HG02938 (cell line): ENCODE measurements around the gene SHC1.
"Not testable (repeated sequence)": the region's sequence is repeated elsewhere in the genome, so short reads cannot be mapped to it uniquely, and the experiment has no call there.

ENCODE experiments used
- ATAC-seq: cut with Tn5 transposase; IDR thresholded peaks from one replicate; pipeline ENCODE4 v1.9.1; 2021; ENCODE audit warnings: mild to moderate bottlenecking, moderate library complexity; ENCODE audit not compliant: unreplicated experiment

SHC1 gene

GRCh38 chr1:154996966-154997701, 26.6 kb upstream of the SHC1 start:
- no peak for ATAC-seq

- ATAC-seq: not testable (repeated sequence)
These were observed 24.9 kb upstream of the SHC1 start for GRCh38 chr1:154995301-154995983.

GRCh38 chr1:154994591-154994990, 24.0 kb upstream of the SHC1 start:
- ATAC-seq: no peak

GRCh38 chr1:154994269-154994587, 23.7 kb upstream of the SHC1 start:
- ATAC-seq: no peak

GRCh38 chr1:154993572-154994268, 23.2 kb upstream of the SHC1 start, which contains the start of gene LENEP:
Gene LENEP (plus strand): TSS chr1:154993586. CDS start chr1:154993608, 22 bp downstream.
- ATAC-seq: no peak

GRCh38 chr1:154992721-154993571, 22.4 kb upstream of the SHC1 start:
- no peak for ATAC-seq

- ATAC-seq: no peak
These were observed 19.7 kb upstream of the SHC1 start for GRCh38 chr1:154990276-154990675.

- ATAC-seq: no peak
These were observed 18.8 kb upstream of the SHC1 start for GRCh38 chr1:154989195-154989860.

GRCh38 chr1:154988058-154988954, 17.8 kb upstream of the SHC1 start:
- no peak for ATAC-seq

- ATAC-seq: no peak
These were observed 16.8 kb upstream of the SHC1 start for GRCh38 chr1:154987326-154987725.

- not testable (repeated sequence) for ATAC-seq
These were observed 16.2 kb upstream of the SHC1 start for GRCh38 chr1:154986736-154987135.

GRCh38 chr1:154983776-154984466, 13.4 kb upstream of the SHC1 start:
- no peak for ATAC-seq

- peak; percentile 96 for ATAC-seq
These were observed 12.5 kb upstream of the SHC1 start, which contains the start of gene FLAD1 for GRCh38 chr1:154982897-154983648. Gene FLAD1 (plus strand): TSS chr1:154983344. CDS start chr1:154983695, 351 bp downstream.

GRCh38 chr1:154982341-154982740, 11.8 kb upstream of the SHC1 start:
- ATAC-seq: no peak

- ATAC-seq: no peak
These were observed 7.8 kb upstream of the SHC1 start for GRCh38 chr1:154978360-154978759.

GRCh38 chr1:154977762-154978161, 7.2 kb upstream of the SHC1 start:
- not testable (repeated sequence) for ATAC-seq

- no peak for ATAC-seq
These were observed 5.0 kb upstream of the SHC1 start for GRCh38 chr1:154975409-154976059.
